BJ (cell line): Measurements from ENCODE around the gene EEF2. TPM values are rescaled to one million over a fixed set of nuclear protein-coding genes. Genes with fewer than 3 reads are reported as not detected.
"Not testable (repeated sequence)": the region's sequence is repeated elsewhere in the genome, so short reads cannot be mapped to it uniquely, and the experiment has no call there.

Experiments
- CTCF ChIA-PET: fragments of 350-600 bp; formaldehyde crosslinking; extraction: SDS; loops from one replicate; lab custom pipeline; 2021; ENCODE audit warnings: antibody characterized with exemption, inconsistent platforms; lab: Yijun Ruan, JAX
- POLR2A ChIA-PET: fragments of 300-600 bp; sonication (Branson Sonifier 250); formaldehyde crosslinking; extraction: SDS; loops from one replicate; lab custom pipeline; 2021; ENCODE audit warnings: antibody characterized with exemption; lab: Charles Lee
- DNase-seq: peaks from one replicate; pipeline ENCODE4 v3.0.0-alpha.2; 2011; ENCODE audit warnings: low read depth
- H3K27me3 ChIP-seq: 2 replicates; pipeline ENCODE4 v1.6.0; 2011; ENCODE audit warnings: low read length; ENCODE audit not compliant: control insufficient read depth, insufficient read depth
- H3K36me3 ChIP-seq: 2 replicates; pipeline ENCODE4 v1.5.1; 2011; ENCODE audit warnings: low read length; ENCODE audit not compliant: control insufficient read depth, insufficient read depth
- H3K4me3 ChIP-seq: 2 replicates; pipeline ENCODE4 v1.5.1; 2011; ENCODE audit warnings: low read depth, mild to moderate bottlenecking, control low read depth, low read length
- CTCF ChIP-seq: IDR thresholded peaks from 2 replicates; pipeline ENCODE4 v1.5.1; 2011; ENCODE audit warnings: low read depth, mild to moderate bottlenecking, control low read depth, inconsistent platforms, low read length, moderate library complexity; ENCODE audit not compliant: insufficient read depth
- polyA plus RNA-seq: library from polyadenylated mRNA; depleted of rRNA; stranded (reverse); fragments of >200 nt; gene quantifications from 2 replicates; pipeline ENCODE4 v1.2.3, GENCODE V29; 2011

The EEF2 gene
- polyA plus RNA-seq, 1 experiment = 2,469 TPM

- CTCF ChIA-PET = no interaction called here
- H3K36me3 ChIP-seq = peaks cover 12% of the 10 kb centered on the region
- POLR2A ChIA-PET = no interaction called here
- no peaks in the 10 kb centered on the region for H3K27me3 ChIP-seq
- no peak for DNase-seq
- TF ChIP-seq CTCF = no peak
- no peak overlapping the region for H3K4me3 ChIP-seq
These were observed 24.9 kb upstream of the EEF2 start for GRCh38 chr19:4009990-4010807.

GRCh38 chr19:4007836-4008539 is 22.7 kb upstream of the EEF2 start:
- Histone ChIP-seq H3K27me3 (no peaks in the 10 kb centered on the region), H3K4me3 (peak overlapping the region; percentile 87), H3K36me3 (peaks cover 3% of the 10 kb centered on the region; the same call in 1 of the 2 replicates)
- POLR2A ChIA-PET = interaction anchor here (0.6 to 2.4 kb wide), 3 partner anchors 23 to 305 kb away, joined by 7 to 21 read pairs (median 7); partner anchors contain the start of gene EEF2
- TF ChIP-seq CTCF = no peak
- CTCF ChIA-PET = interaction anchor here (4.1 kb wide), 1 partner anchor 19 kb away, joined by 27 read pairs; no protein-coding TSS in a partner anchor
- DNase-seq = no peak

GRCh38 chr19:4007021-4007835 is 22.0 kb upstream of the EEF2 start, which contains the start of gene PIAS4:
PIAS4 (plus strand) TSS chr19:4007736; CDS start chr19:4007761, 25 bp downstream.
- no peak for TF ChIP-seq CTCF
- no peaks in the 10 kb centered on the region for H3K27me3 ChIP-seq
- 0 out of 2 replicates have a peak, but pooled peaks cover 2% of the 10 kb centered on the region for H3K36me3 ChIP-seq
- ChIA-PET CTCF (interaction anchor here (1.7 to 4.1 kb wide), 2 partner anchors 11 to 18 kb away, joined by 4 to 27 read pairs; no protein-coding TSS in a partner anchor), POLR2A (interaction anchor here (0.6 to 2.4 kb wide), 3 partner anchors 22 to 53 kb away, joined by 5 to 7 read pairs (median 7); partner anchors contain the start of gene EEF2)
- peak; percentile 67 for DNase-seq
- H3K4me3 ChIP-seq = peak within 1 kb of the TSS; percentile 87

DNA sequence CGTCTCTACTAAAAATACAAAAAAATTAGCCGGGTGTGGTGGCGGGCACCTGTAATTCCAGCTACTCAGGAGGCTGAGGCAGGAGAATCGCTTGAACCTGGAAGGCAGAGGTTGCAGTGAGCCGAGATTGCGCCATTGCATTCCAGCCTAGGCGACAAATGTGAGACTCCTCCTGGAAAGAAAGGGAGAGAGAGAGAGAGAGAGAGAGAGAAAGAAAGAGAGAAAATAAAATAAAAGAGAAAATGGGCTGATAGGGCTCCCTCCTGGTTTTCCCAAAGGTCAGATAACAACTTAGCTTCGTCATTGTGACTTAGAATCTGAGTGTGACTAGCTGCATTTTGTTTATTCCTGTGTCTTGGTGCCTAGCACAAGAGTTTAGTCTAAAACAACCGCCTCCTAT is 20.2 kb upstream of the EEF2 start:
- H3K27me3 ChIP-seq, H3K36me3 ChIP-seq, H3K4me3 ChIP-seq, DNase-seq, POLR2A ChIA-PET: not testable (repeated sequence)
- CTCF ChIA-PET = interaction anchor here (0.7 to 4.1 kb wide), 3 partner anchors 9 to 20 kb away, joined by 3 to 27 read pairs (median 4); partner anchors contain the start of gene EEF2

GRCh38 chr19:4000798-4001197 is 15.5 kb upstream of the EEF2 start:
- POLR2A ChIA-PET, CTCF ChIA-PET, DNase-seq, H3K36me3 ChIP-seq, H3K27me3 ChIP-seq, H3K4me3 ChIP-seq: not testable (repeated sequence)

GRCh38 chr19:3998667-3999412 is 13.6 kb upstream of the EEF2 start:
- H3K4me3 ChIP-seq, H3K27me3 ChIP-seq, H3K36me3 ChIP-seq, CTCF ChIA-PET, POLR2A ChIA-PET, DNase-seq: not testable (repeated sequence)
